Measurements from ENCODE around the gene PDE4DIP.
"Not testable (repeated sequence)": the region's sequence is repeated elsewhere in the genome, so short reads cannot be mapped to it uniquely, and the experiment has no call there.

The PDE4DIP gene

GRCh38 chr1:148874408-148875388 lies 30.5 kb downstream of the PDE4DIP start:
- DNase-seq (ENCODE audit: low read depth in 2 of 2): not testable (repeated sequence)

- DNase-seq (ENCODE audit: low read depth in 2 of 2): not testable (repeated sequence)
Measured at GRCh38 chr1:148879812-148880416, 35.7 kb downstream of the PDE4DIP start.

- not testable (repeated sequence) for DNase-seq (ENCODE audit: low read depth in 2 of 2)
Measured at GRCh38 chr1:148881261-148881660, 37.0 kb downstream of the PDE4DIP start.

- DNase-seq (ENCODE audit: low read depth in 2 of 2): not testable (repeated sequence)
Measured at GRCh38 chr1:148885219-148885618, 41.0 kb downstream of the PDE4DIP start.

- DNase-seq (ENCODE audit: low read depth in 2 of 2): not testable (repeated sequence)
Measured at GRCh38 chr1:148886293-148886692, 42.1 kb downstream of the PDE4DIP start.

- DNase-seq (ENCODE audit: low read depth in 2 of 2): not testable (repeated sequence)
Measured at GRCh38 chr1:148888597-148888996, 44.4 kb downstream of the PDE4DIP start.

GRCh38 chr1:148889267-148890074 lies 45.2 kb downstream of the PDE4DIP start:
- DNase-seq (ENCODE audit: low read depth in 2 of 2): not testable (repeated sequence)

- not testable (repeated sequence) for DNase-seq (ENCODE audit: low read depth in 2 of 2)
Measured at GRCh38 chr1:148890075-148890568, 45.9 kb downstream of the PDE4DIP start.

GRCh38 chr1:148894360-148895352 lies 50.4 kb downstream of the PDE4DIP start:
- DNase-seq (ENCODE audit: low read depth in 2 of 2): not testable (repeated sequence)

- DNase-seq (ENCODE audit: low read depth in 2 of 2): not testable (repeated sequence)
Measured at GRCh38 chr1:148900026-148900425, 55.8 kb downstream of the PDE4DIP start.

- not testable (repeated sequence) for DNase-seq (ENCODE audit: low read depth in 2 of 2)
Measured at GRCh38 chr1:148900691-148901090, 56.5 kb downstream of the PDE4DIP start.

GRCh38 chr1:148901150-148901952 lies 57.1 kb downstream of the PDE4DIP start:
- DNase-seq (ENCODE audit: low read depth in 2 of 2): not testable (repeated sequence)

GRCh38 chr1:148901953-148902341 lies 57.7 kb downstream of the PDE4DIP start:
- DNase-seq (ENCODE audit: low read depth in 2 of 2): not testable (repeated sequence)

GRCh38 chr1:148909219-148909826 lies 65.1 kb downstream of the PDE4DIP start:
- not testable (repeated sequence) for DNase-seq (ENCODE audit: low read depth in 2 of 2)

- DNase-seq (ENCODE audit: low read depth in 2 of 2): not testable (repeated sequence)
Measured at GRCh38 chr1:148911303-148911928, 67.2 kb downstream of the PDE4DIP start.

- not testable (repeated sequence) for DNase-seq (ENCODE audit: low read depth in 2 of 2)
Measured at GRCh38 chr1:148916222-148916621, 72.0 kb downstream of the PDE4DIP start.

GRCh38 chr1:148916695-148917348 lies 72.6 kb downstream of the PDE4DIP start:
- DNase-seq (ENCODE audit: low read depth in 2 of 2): not testable (repeated sequence)

GRCh38 chr1:148918836-148919447 lies 74.7 kb downstream of the PDE4DIP start:
- not testable (repeated sequence) for DNase-seq (ENCODE audit: low read depth in 2 of 2)
